ENCODE data around the gene KCNN4. TPM values are rescaled to one million over a fixed set of nuclear protein-coding genes. Genes with fewer than 3 reads are reported as not detected.
"Not testable (repeated sequence)": the region's sequence is repeated elsewhere in the genome, so short reads cannot be mapped to it uniquely, and the experiment has no call there.

Gene KCNN4
- total and polyA plus RNA-seq, 2 of the 13 experiments (the other 11 are each of a cell fraction or from before 2014, with no cell fraction given): 0.13 to 0.25 TPM

DNA sequence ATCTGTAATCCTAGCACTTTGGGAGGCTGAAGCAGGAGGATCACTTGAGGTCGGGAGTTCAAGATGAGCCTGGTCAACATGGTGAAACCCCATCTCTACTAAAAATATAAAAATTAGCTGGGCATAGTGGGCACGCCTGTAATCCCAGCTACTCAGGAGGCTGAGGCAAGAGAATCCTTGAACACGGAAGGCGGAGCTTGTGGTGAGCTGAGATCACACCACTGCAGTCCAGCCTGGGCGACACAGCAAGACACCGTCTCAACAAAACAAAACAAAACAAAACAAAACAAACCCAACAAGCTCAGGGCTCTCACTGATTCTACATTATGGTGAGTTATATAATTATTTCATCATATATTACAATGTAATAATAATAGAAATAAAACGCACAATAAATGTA is 25.6 kb upstream of the KCNN4 start:
- BruUV-seq (replicated peaks); DNase-seq (ENCODE audit: low spot score); intact Hi-C loops (cut with micrococcal nuclease; ENCODE audit: unreplicated experiment); in situ Hi-C loops (cut with HindIII; ENCODE audit: extremely low pct_ligation_motif_present, low pct_unique_long_range_greater_than_20kb); H3K9ac ChIP-seq (ENCODE audit: insufficient read depth, low read depth, low read length); H3K27me3 ChIP-seq (ENCODE audit: control insufficient read depth in 1 of 2, insufficient read depth in 2 of 2, low read length in 2 of 2); ATAC-seq; H3K79me2 ChIP-seq (ENCODE audit: insufficient read depth, low read length); H3K4me3 ChIP-seq (replicated peaks in 1 of 3; ENCODE audit: insufficient read depth in 1 of 3, low read depth in 2 of 3, low read length in 3 of 3); FAIRE-seq; POLR2A ChIA-PET; H4K20me1 ChIP-seq (ENCODE audit: insufficient read depth, low read length); H3K27ac ChIP-seq (ENCODE audit: extremely low read length, insufficient read depth, low read length); H3K9me3 ChIP-seq (ENCODE audit: low read length); H2AFZ ChIP-seq (ENCODE audit: low read length); CTCF ChIA-PET (ENCODE audit: low intra/inter-chr PET ratio, low total read pairs); H3K4me1 ChIP-seq (ENCODE audit: insufficient read depth, low read length); H3K4me2 ChIP-seq (ENCODE audit: low read depth, low read length); H3K36me3 ChIP-seq (replicated peaks in 1 of 2; ENCODE audit: control insufficient read depth in 1 of 2, insufficient read depth in 2 of 2, low read length in 2 of 2): not testable (repeated sequence)
- WGBS (ENCODE audit: low lambda C conversion rate): 52% methylated on average over 7 of the region's 7 CpGs

DNA sequence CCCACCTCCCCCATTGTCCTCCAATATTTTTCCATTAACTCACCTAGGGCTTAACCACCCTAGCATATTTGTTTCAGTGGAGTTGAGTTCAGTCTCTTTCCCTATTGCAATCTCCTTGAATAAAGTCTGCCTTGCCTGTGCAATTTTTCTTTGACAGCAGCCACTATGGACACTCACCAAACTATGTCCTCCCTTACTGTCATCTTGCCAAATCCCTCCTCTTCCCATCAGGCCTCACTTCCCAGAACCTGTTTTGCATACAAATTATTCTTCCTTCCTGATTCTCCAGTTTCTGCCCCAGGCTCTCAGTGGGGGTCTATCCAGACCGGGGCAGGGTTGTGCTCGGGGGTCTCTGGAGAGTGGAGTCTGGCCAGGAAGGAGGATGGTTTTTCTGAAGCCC is 23.7 kb upstream of the KCNN4 start:
- Histone ChIP-seq H3K27me3 (ENCODE audit: control insufficient read depth in 1 of 2, insufficient read depth in 2 of 2, low read length in 2 of 2) (peaks cover 0 to 2% of the 10 kb centered on the region in 2 experiments; a peak in 2 of 5 replicates), H3K9ac (ENCODE audit: insufficient read depth, low read depth, low read length) (no peak overlapping the region), H3K79me2 (ENCODE audit: insufficient read depth, low read length) (no peaks in the 10 kb centered on the region), H3K4me3 (replicated peaks in 1 of 3; ENCODE audit: insufficient read depth in 1 of 3, low read depth in 2 of 3, low read length in 3 of 3) (no peak overlapping the region), H3K9me3 (ENCODE audit: low read length) (no peaks in the 10 kb centered on the region), H2AFZ (ENCODE audit: low read length) (no peak overlapping the region), H3K36me3 (replicated peaks in 1 of 2; ENCODE audit: control insufficient read depth in 1 of 2, insufficient read depth in 2 of 2, low read length in 2 of 2) (no peaks in the 10 kb centered on the region), H3K27ac (ENCODE audit: extremely low read length, insufficient read depth, low read length) (no peak overlapping the region), H4K20me1 (ENCODE audit: insufficient read depth, low read length) (no peaks in the 10 kb centered on the region), H3K4me2 (ENCODE audit: low read depth, low read length) (no peak overlapping the region), H3K4me1 (ENCODE audit: insufficient read depth, low read length) (no peaks in the 10 kb centered on the region)
- FAIRE-seq (no peak), DNase-seq (ENCODE audit: low spot score) (no peak), ATAC-seq (no peak)
- TF ChIP-seq SP140L (CRISPR knock-in tag; IDR thresholded peaks at IDR 0.05; ENCODE audit: borderline replicate concordance) (no peak), ZNF20 (CRISPR knock-in tag; IDR thresholded peaks at IDR 0.05) (no peak), ZNF207 (IDR thresholded peaks at IDR 0.05; ENCODE audit: borderline replicate concordance) (no peak), CBX5 (CRISPR knock-in tag; IDR thresholded peaks at IDR 0.05; ENCODE audit: borderline replicate concordance) (no peak), ZNF335 (CRISPR knock-in tag; IDR thresholded peaks at IDR 0.05) (no peak)
- TF ChIP-seq, protein P1, sequence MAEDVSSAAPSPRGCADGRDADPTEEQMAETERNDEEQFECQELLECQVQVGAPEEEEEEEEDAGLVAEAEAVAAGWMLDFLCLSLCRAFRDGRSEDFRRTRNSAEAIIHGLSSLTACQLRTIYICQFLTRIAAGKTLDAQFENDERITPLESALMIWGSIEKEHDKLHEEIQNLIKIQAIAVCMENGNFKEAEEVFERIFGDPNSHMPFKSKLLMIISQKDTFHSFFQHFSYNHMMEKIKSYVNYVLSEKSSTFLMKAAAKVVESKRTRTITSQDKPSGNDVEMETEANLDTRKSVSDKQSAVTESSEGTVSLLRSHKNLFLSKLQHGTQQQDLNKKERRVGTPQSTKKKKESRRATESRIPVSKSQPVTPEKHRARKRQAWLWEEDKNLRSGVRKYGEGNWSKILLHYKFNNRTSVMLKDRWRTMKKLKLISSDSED (CRISPR knock-in tag; IDR thresholded peaks at IDR 0.05): no peak
- intact Hi-C loops (cut with micrococcal nuclease; ENCODE audit: unreplicated experiment) (no loop called here), in situ Hi-C loops (cut with HindIII; ENCODE audit: extremely low pct_ligation_motif_present, low pct_unique_long_range_greater_than_20kb) (no loop called here)
- 8% methylated on average over 2 of the region's 2 CpGs for WGBS (ENCODE audit: low lambda C conversion rate)
- POLR2A ChIA-PET: no interaction called here
- CTCF ChIA-PET (ENCODE audit: low intra/inter-chr PET ratio, low total read pairs): no interaction called here
- BruUV-seq (replicated peaks): no TSS peak
